ENCODE data around the gene GRK2.

DNA sequence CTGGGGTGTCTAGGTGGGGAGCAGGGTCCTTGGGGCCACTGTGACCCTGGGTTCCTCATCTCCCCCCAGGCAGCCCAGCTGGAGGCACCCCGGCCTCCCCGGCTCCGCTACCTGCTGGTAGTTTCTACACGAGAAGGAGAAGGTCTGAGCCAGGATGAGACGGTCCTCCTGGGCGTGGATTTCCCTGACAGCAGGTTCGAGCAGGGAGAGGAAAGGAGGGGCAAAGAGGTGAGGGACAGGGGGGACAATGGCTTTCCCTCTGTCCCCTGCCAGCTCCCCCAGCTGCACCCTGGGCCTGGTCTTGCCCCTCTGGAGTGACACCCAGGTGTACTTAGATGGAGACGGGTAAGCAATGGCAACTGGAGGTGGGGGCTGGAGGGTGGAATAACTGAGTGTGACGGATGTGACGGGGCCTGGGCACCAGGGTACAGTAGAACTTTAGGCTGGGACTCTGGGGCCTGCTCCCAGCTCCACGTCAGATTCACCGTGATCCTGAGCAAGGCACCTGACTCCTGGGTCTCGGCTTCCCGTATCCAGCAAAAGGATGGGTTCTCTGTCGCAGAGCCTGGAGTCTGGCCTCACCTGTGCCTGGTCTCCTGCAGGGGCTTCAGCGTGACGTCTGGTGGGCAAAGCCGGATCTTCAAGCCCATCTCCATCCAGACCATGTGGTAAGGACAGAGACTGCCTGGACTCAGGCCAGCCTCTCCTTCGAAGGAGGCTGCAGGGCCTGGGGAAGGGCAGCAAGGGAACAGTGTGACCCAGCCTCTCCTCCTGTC, 40.7 kb downstream of the GRK2 start:
- TF ChIP-seq SP1 (CRISPR knock-in tag; IDR thresholded peaks at IDR 0.05) (no peak), NRF1 (conservative IDR thresholded peaks at IDR 0.05 in 1 of 2, IDR thresholded peaks at IDR 0.05 in 1 of 2) (no peak), RAD21 (CRISPR knock-in tag; conservative IDR thresholded peaks at IDR 0.05 in 1 of 2, IDR thresholded peaks at IDR 0.05 in 1 of 2) (no peak), KDM4B (IDR thresholded peaks at IDR 0.05; ENCODE audit: borderline replicate concordance in 2 of 2, low read depth in 1 of 2) (no peak), SMAD3 (CRISPR knock-in tag; conservative IDR thresholded peaks at IDR 0.05) (no peak)
- TF ChIP-seq, protein P1, sequence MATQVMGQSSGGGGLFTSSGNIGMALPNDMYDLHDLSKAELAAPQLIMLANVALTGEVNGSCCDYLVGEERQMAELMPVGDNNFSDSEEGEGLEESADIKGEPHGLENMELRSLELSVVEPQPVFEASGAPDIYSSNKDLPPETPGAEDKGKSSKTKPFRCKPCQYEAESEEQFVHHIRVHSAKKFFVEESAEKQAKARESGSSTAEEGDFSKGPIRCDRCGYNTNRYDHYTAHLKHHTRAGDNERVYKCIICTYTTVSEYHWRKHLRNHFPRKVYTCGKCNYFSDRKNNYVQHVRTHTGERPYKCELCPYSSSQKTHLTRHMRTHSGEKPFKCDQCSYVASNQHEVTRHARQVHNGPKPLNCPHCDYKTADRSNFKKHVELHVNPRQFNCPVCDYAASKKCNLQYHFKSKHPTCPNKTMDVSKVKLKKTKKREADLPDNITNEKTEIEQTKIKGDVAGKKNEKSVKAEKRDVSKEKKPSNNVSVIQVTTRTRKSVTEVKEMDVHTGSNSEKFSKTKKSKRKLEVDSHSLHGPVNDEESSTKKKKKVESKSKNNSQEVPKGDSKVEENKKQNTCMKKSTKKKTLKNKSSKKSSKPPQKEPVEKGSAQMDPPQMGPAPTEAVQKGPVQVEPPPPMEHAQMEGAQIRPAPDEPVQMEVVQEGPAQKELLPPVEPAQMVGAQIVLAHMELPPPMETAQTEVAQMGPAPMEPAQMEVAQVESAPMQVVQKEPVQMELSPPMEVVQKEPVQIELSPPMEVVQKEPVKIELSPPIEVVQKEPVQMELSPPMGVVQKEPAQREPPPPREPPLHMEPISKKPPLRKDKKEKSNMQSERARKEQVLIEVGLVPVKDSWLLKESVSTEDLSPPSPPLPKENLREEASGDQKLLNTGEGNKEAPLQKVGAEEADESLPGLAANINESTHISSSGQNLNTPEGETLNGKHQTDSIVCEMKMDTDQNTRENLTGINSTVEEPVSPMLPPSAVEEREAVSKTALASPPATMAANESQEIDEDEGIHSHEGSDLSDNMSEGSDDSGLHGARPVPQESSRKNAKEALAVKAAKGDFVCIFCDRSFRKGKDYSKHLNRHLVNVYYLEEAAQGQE (IDR thresholded peaks at IDR 0.05; ENCODE audit: borderline replicate concordance), result no peak
- TF ChIP-seq, protein P1 (CRISPR knock-in tag; IDR thresholded peaks at IDR 0.05; ENCODE audit: low read depth), result no peak
- TF ChIP-seq, protein P2, sequence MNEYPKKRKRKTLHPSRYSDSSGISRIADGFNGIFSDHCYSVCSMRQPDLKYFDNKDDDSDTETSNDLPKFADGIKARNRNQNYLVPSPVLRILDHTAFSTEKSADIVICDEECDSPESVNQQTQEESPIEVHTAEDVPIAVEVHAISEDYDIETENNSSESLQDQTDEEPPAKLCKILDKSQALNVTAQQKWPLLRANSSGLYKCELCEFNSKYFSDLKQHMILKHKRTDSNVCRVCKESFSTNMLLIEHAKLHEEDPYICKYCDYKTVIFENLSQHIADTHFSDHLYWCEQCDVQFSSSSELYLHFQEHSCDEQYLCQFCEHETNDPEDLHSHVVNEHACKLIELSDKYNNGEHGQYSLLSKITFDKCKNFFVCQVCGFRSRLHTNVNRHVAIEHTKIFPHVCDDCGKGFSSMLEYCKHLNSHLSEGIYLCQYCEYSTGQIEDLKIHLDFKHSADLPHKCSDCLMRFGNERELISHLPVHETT (CRISPR knock-in tag; conservative IDR thresholded peaks at IDR 0.05 in 1 of 2, IDR thresholded peaks at IDR 0.05 in 1 of 2), result no peak

Measured in K562 (cell line).